NCI-H82 treated with DMSO at 0.1 percent for 48 hours (cell line): ENCODE data around the gene ACTRT1.

Experiments
- DNase-seq: peaks from one replicate; lab custom pipeline; 2025; ENCODE audit not compliant: unreplicated experiment; lab: John Stamatoyannopoulos, UW

The ACTRT1 gene

GRCh38 chrX:128052303-128052702 lies at the start of gene ACTRT1:
TSS of gene ACTRT1 (minus strand) at chrX:128052403. CDS start at chrX:128052206, 197 bp downstream.
- DNase-seq, result no peak

DNA sequence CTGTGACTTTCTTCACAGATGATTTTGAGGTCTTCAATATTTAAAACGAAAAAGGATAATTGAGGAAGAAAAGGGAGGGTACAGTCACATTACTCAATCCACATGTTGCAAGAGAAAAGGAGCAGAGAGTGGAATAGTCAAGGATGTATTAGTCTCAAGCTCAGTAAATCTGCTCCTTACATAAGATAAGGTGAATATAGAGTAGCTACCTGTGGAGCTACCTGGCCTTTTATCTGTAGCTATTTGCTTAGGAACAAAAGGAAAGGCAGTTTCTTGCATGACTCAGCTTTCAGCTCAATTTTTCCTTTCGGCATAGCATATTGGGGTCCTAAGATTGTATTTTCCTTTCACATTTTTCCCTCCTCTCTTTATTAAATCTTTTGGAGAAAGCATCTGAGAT lies 26.3 kb upstream of the ACTRT1 start:
- no peak for DNase-seq

GRCh38 chrX:128057421-128057820 lies 5.2 kb upstream of the ACTRT1 start:
- no peak for DNase-seq

GRCh38 chrX:128051526-128051925 lies 677 bp downstream of the ACTRT1 start:
- DNase-seq, result no peak

GRCh38 chrX:128035318-128035717 lies 16.9 kb downstream of the ACTRT1 start:
- no peak for DNase-seq

- no peak for DNase-seq
Measured at GRCh38 chrX:128021566-128021965, 30.6 kb downstream of the ACTRT1 start.

GRCh38 chrX:128020701-128021100 lies 31.5 kb downstream of the ACTRT1 start:
- DNase-seq, result no peak

DNA sequence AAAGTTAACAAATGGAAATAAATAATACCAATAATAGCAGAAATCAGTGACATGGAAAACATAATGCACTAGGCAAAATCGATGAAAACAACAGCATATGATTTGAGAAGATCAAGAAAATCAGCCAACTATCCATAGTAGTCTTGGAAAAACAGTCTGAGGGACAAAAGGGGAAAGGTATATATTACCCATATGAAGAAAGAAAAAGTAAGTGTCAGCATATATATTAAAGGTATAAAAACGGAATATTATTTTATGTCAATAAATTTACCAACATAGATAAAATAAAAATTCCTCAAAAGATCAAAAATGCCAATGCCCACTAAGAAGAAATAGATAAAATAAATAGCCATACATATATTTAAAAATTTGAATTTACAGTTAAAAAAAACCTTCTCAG lies 33.0 kb downstream of the ACTRT1 start:
- DNase-seq, result no peak

DNA sequence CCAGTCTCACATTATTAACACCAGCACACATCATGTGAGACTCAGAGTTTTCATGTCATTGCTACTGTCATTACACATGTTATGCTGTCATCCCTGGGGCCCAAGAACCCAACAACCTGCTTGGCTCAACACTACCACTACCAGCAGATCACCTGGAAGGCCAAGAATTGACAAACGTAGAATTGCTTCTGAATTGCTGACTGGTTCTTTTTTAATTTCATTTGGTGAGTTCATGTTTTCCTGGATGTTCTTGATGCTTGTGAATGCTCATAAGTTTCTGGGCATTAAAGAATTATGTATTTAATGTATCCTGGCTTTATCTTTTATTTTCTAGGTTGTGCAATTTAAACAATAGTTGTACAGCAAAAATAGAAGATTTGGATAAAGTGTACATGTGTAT lies 40.2 kb downstream of the ACTRT1 start:
- no peak for DNase-seq

DNA sequence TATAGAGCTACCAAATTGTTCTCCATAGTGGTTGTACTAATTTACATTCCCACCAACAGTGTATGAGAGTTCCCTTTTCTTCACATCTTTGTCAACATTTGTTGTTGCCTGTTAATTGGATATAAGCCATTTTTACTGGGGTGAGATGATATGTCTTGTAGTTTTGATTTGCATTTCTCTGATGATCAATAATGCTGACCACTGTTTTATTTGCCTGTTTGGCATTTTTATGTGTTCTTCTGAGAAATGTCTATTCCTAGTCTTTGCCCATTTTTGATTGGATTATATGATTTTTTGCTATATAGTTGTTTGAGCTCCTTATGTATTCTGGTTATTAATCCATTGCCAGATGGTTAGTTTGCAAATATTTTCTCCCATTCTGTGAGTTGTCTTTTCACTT lies 44.3 kb downstream of the ACTRT1 start:
- DNase-seq, result no peak
